HFFc6 (cell line): Measurements from ENCODE around the gene TJP2. TPM values are rescaled to one million over a fixed set of nuclear protein-coding genes. Genes with fewer than 3 reads are reported as not detected.

Experiments used
- DNase-seq: peaks from one replicate; pipeline ENCODE4 v3.0.0-alpha.2; 2018
- H3K27ac Mint-ChIP-seq: 2 replicates; pipeline ENCODE4 v1.8.0; 2020; ENCODE audit warnings: mild to moderate bottlenecking, mixed read lengths
- H3K27me3 Mint-ChIP-seq: 2 replicates; pipeline ENCODE4 v1.8.0; 2021; ENCODE audit warnings: mild to moderate bottlenecking, moderate library complexity, mixed read lengths; ENCODE audit not compliant: insufficient read depth
- H3K36me3 Mint-ChIP-seq: 2 replicates; pipeline ENCODE4 v1.8.0; 2021; ENCODE audit warnings: low read depth, mixed read lengths
- H3K4me1 Mint-ChIP-seq: 2 replicates; pipeline ENCODE4 v1.8.0; 2020; ENCODE audit warnings: low read depth, mixed read lengths
- H3K4me3 Mint-ChIP-seq: 2 replicates; pipeline ENCODE4 v1.8.0; 2020; ENCODE audit warnings: mild to moderate bottlenecking, moderate library complexity, mixed read lengths
- H3K9me3 Mint-ChIP-seq: 2 replicates; pipeline ENCODE4 v1.8.0; 2020; ENCODE audit warnings: mild to moderate bottlenecking, mixed read lengths
- total RNA-seq, 6 experiments: library from RNA; stranded (reverse); fragmentation: NEBNext Ultra II Directional; extraction: Animal tissue kit (Norgen Biotek cat#: 25700); gene quantifications; 2 replicates in 1 of 6; 3 replicates in 5 of 6; pipeline ENCODE4 v1.2.3, GENCODE V29; 2021
- TF ChIP-seq, protein P1 (sequence below): fragments of 200-600 bp; sonication (generic); IDR thresholded peaks from 2 replicates; pipeline ENCODE4 v1.5.0; 2021; ENCODE audit warnings: antibody characterized with exemption, mild to moderate bottlenecking

Gene TJP2
- total RNA-seq, 6 experiments from 2014 or later, result 25.3 to 50.4 (median 45.4) TPM

DNA sequence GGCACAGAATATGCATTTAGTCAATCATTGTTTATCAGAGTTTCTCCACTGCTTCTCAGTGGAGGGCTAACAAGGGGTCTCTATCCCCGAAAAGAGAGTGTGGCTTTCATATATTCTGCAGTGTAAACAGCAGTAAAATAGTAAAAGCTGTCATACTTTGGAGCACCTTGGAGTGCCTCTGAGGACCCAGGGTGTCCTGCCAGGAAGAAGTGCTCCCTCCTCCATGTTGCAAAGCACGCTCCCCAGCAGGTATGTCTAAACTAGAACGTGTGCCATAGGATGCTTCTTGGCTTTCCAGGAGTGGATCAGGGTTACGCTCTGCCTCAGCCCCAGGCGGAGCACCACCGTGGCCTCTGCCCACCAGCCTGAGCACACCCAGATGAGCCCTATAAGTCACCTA lies 8.5 kb upstream of the TJP2 start:
- no peak for DNase-seq
- Mint-ChIP-seq H3K36me3 (peaks cover 2% of the 10 kb centered on the region; the same call in 1 of the 2 replicates), H3K4me1 (peaks cover 4% of the 10 kb centered on the region), H3K4me3 (no peak overlapping the region), H3K9me3 (no peaks in the 10 kb centered on the region), H3K27me3 (no peaks in the 10 kb centered on the region; the same call in 1 of the 2 replicates), H3K27ac (no peak overlapping the region)
- TF ChIP-seq, protein P1, sequence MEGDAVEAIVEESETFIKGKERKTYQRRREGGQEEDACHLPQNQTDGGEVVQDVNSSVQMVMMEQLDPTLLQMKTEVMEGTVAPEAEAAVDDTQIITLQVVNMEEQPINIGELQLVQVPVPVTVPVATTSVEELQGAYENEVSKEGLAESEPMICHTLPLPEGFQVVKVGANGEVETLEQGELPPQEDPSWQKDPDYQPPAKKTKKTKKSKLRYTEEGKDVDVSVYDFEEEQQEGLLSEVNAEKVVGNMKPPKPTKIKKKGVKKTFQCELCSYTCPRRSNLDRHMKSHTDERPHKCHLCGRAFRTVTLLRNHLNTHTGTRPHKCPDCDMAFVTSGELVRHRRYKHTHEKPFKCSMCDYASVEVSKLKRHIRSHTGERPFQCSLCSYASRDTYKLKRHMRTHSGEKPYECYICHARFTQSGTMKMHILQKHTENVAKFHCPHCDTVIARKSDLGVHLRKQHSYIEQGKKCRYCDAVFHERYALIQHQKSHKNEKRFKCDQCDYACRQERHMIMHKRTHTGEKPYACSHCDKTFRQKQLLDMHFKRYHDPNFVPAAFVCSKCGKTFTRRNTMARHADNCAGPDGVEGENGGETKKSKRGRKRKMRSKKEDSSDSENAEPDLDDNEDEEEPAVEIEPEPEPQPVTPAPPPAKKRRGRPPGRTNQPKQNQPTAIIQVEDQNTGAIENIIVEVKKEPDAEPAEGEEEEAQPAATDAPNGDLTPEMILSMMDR, result no peak

DNA sequence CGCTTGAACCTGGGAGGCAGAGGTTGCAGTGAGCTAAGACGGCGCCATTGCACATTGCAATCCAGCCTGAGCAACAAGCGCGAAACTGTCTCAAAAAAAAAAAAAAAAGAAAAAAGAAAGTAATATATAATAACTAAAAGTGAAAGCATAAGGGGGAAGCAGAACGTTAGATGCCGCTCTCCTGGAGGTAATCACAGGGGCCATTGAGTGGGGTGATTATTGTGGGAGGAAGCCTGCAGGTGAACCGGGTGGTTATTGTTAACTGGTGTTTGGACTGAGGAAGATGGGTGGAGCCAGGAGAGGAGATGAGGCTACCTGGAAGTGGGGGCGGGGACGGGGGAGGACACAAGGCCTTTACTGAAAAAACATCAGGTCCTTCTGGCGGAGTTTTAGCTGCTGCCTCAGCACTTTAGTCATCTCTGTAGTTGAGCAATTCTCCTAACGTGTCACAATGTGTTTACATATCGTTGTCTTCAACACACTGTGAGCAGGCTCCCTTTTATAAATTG lies 5.3 kb upstream of the TJP2 start:
- DNase-seq, result no peak
- H3K27ac Mint-ChIP-seq, result no peak overlapping the region
- H3K27me3 Mint-ChIP-seq, result peaks cover 2% of the 10 kb centered on the region
- TF ChIP-seq, protein P1, result no peak
- H3K36me3 Mint-ChIP-seq, result no peaks in the 10 kb centered on the region
- peaks cover 36% of the 10 kb centered on the region for H3K4me1 Mint-ChIP-seq
- H3K4me3 Mint-ChIP-seq, result no peak overlapping the region
- no peaks in the 10 kb centered on the region for H3K9me3 Mint-ChIP-seq

DNA sequence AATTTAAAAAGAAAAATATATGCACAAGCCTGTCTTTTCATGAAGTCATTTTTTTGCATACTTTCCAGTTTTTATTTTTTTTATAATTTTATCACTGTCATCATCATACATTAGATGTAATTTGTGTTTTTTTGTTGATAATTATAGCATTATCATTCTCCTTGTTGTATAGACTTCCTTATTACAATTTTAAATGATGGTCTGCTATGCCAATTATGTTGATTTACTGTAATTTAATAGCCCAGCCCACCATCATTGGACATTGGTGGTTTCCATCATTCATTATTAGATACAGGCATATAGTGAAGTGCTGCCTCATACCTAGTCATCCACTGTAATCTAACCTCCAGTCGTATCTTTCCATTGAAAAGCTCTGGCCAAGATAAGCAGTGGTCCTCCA lies 3.8 kb upstream of the TJP2 start:
- no peak overlapping the region for H3K4me3 Mint-ChIP-seq
- no peak for DNase-seq
- H3K4me1 Mint-ChIP-seq, result peaks cover 39% of the 10 kb centered on the region
- H3K27me3 Mint-ChIP-seq, result peaks cover 2% of the 10 kb centered on the region
- no peaks in the 10 kb centered on the region for H3K36me3 Mint-ChIP-seq
- TF ChIP-seq, protein P1, result no peak
- H3K27ac Mint-ChIP-seq, result no peak overlapping the region; the same call in 1 of the 2 replicates
- no peaks in the 10 kb centered on the region for H3K9me3 Mint-ChIP-seq

DNA sequence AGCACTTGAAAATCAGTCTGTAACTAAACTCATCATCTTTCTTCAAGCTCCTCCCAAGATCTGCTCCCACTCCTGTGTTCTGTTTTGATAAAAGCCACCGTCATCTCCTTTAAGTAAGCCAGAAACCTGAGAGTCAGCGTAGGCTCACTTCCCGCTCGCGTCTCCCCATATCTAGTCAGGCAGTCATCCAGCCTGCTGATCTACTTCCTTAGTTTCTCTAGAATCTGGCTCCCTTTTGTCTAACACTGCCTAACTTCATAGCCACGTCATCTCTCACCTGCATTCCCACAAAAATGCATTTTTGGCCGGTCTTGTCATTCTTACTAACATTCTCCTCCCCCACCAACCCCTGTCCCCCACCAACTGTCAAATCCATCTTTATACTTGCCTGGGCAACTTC lies 3.0 kb upstream of the TJP2 start:
- TF ChIP-seq, protein P1, result no peak
- DNase-seq, result no peak
- peaks cover 2% of the 10 kb centered on the region for H3K27me3 Mint-ChIP-seq
- H3K9me3 Mint-ChIP-seq, result no peaks in the 10 kb centered on the region
- peaks cover 47% of the 10 kb centered on the region for H3K4me1 Mint-ChIP-seq
- H3K36me3 Mint-ChIP-seq, result no peaks in the 10 kb centered on the region; the same call in 1 of the 2 replicates
- H3K4me3 Mint-ChIP-seq, result peak overlapping the region; percentile 55
- H3K27ac Mint-ChIP-seq, result peak overlapping the region; percentile 67

DNA sequence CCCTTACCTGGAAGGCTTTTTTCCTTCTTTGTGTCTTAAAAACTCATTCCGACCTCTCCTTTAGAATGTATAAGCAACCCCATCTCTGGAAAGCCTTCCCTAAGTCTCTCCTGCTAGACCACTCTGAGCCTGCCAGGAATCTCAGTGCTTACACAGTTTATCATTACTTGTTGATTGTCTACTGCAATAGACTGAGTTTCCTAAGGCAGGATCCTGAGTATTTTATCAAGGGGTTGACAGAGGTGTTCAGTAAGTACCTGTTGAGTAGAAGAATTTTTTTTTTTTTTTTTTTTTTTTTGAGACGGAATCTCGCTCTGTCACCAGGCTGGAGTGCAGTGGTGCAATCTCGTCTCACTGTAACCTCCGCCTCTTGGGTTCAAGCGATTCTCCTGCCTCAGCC lies 2.6 kb upstream of the TJP2 start:
- TF ChIP-seq, protein P1, result no peak
- no peak for DNase-seq
- H3K4me1 Mint-ChIP-seq, result peaks cover 51% of the 10 kb centered on the region
- no peaks in the 10 kb centered on the region; the same call in 1 of the 2 replicates for H3K36me3 Mint-ChIP-seq
- no peaks in the 10 kb centered on the region for H3K9me3 Mint-ChIP-seq
- peak overlapping the region; percentile 67; the same call in 1 of the 2 replicates for H3K27ac Mint-ChIP-seq
- H3K4me3 Mint-ChIP-seq, result no peak overlapping the region; the same call in 1 of the 2 replicates
- H3K27me3 Mint-ChIP-seq, result peaks cover 2% of the 10 kb centered on the region
